NB4 (cell line): Measurements from ENCODE around the gene MARCHF4.
A peak's percentile ranks its signal among the peaks of the same experiment; 100 is the strongest.

Experiments used
- DNase-seq: peaks from one replicate; pipeline ENCODE4 v3.0.0; 2010; ENCODE audit warnings: low read depth
- H3K4me3 ChIP-seq: one replicate; pipeline ENCODE4 v1.5.1; 2011; ENCODE audit warnings: mild to moderate bottlenecking, low read depth, low read length, moderate library complexity
- MYC ChIP-seq: IDR thresholded peaks from 2 replicates; pipeline ENCODE4 v1.6.1; 2011; ENCODE audit warnings: low read depth, low read length
- POLR2A ChIP-seq: IDR thresholded peaks from 2 replicates; pipeline ENCODE4 v1.6.1; 2011; ENCODE audit warnings: mild to moderate bottlenecking; ENCODE audit not compliant: insufficient read length; ENCODE audit errors: extremely low read depth
- TF ChIP-seq, protein P1 (sequence below): IDR thresholded peaks from 2 replicates; pipeline ENCODE4 v1.6.1; 2011; ENCODE audit warnings: low read depth, low read length
- TF ChIP-seq, protein P2 (sequence below): IDR thresholded peaks from one replicate; pipeline ENCODE4 v1.5.1; 2012; ENCODE audit warnings: low read depth, low read length

MARCHF4 gene, protein sequence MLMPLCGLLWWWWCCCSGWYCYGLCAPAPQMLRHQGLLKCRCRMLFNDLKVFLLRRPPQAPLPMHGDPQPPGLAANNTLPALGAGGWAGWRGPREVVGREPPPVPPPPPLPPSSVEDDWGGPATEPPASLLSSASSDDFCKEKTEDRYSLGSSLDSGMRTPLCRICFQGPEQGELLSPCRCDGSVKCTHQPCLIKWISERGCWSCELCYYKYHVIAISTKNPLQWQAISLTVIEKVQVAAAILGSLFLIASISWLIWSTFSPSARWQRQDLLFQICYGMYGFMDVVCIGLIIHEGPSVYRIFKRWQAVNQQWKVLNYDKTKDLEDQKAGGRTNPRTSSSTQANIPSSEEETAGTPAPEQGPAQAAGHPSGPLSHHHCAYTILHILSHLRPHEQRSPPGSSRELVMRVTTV

DNA sequence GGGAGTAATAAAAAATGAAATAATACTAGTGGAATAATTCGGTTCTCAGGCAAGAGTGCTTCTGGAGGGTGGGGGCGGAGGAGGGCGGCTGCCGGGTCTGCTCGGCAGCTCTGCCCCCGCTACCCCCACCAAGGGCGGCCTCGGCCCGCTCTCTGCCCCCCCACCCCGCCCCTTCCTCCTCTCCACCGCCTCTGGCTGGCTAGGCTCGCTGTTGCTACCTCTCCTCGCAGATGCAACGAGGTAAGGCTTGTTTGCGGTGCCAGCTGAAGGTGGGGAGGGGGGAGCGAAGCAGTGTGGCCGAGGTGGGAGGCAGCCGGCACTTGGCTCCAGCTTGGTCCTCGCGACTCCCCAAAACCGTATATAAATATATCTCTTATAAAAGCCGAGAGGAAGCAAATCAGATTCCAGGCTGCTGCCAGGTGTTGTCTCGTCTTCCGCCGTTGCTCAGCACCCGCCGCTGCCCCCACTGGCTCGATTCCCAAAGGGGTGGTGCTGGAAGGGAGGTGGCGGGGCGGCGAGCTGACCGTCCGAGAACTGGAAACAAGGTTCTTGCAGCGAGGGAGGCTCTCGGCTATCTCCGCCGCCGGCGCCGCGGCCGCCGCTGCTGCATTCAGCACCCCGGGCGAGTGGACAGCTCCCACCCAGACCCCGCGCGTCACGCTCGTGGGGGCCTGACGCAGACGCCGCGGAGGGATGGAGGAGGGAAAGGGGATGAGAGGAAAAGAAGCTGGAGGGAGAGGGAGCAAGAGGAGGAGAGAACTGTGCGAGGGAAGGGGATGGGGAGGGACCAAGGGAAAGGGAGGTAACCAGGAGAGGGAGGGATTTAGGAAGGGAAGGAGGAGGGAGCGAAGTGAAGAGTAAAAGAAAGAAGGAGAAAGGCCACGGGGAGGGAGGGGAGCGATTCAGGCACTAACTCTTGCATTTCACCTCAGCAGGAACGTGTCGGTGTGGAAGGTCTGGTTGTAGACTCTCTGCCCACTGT is at the start of gene MARCHF4:
TSS of gene MARCHF4 (minus strand) at position 763 of the 982 bp plus-strand sequence. CDS start 2,223 bp downstream, outside the sequence.
- DNase-seq = peak; percentile 63
- TF ChIP-seq, protein P1, sequence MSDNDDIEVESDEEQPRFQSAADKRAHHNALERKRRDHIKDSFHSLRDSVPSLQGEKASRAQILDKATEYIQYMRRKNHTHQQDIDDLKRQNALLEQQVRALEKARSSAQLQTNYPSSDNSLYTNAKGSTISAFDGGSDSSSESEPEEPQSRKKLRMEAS = no peak
- TF ChIP-seq, protein P2, sequence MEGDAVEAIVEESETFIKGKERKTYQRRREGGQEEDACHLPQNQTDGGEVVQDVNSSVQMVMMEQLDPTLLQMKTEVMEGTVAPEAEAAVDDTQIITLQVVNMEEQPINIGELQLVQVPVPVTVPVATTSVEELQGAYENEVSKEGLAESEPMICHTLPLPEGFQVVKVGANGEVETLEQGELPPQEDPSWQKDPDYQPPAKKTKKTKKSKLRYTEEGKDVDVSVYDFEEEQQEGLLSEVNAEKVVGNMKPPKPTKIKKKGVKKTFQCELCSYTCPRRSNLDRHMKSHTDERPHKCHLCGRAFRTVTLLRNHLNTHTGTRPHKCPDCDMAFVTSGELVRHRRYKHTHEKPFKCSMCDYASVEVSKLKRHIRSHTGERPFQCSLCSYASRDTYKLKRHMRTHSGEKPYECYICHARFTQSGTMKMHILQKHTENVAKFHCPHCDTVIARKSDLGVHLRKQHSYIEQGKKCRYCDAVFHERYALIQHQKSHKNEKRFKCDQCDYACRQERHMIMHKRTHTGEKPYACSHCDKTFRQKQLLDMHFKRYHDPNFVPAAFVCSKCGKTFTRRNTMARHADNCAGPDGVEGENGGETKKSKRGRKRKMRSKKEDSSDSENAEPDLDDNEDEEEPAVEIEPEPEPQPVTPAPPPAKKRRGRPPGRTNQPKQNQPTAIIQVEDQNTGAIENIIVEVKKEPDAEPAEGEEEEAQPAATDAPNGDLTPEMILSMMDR = no peak
- no peak for TF ChIP-seq POLR2A
- TF ChIP-seq MYC = no peak
- H3K4me3 ChIP-seq = no peak within 1 kb of the TSS

DNA sequence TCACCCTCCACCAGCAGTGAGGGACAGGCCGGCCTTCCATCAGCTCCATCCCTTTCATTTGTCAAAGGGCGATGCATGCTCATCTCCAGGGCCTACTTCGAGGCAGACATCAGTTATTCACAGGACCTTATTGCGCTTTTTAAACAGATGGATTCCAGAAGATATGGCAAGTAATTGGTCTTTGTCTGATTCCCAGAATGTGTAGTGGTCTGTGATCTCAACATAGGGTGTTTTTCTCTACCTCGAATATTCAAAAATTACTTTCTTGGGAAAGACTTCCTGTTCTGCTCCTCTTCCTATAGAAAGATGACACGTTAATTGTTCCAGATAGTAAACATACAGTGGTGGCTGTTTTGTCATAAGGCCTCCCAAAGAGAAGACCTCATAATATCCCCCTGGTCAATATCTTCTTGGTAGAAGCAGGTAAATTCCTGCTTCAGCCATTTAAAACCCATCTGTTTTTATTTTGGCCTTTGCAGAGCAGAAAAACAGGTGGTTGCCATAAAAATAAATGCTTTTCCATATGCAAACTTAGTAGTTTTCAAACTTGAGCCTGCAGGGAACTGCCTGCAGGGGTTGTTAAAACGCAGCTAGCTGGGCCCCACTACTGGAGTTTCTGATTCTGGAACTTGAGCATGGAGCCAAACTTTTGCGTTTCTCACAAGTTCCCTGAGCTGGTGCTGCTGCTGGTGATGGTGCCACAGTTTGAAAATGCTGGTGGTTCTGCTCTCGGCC is 48.3 kb upstream of the MARCHF4 start:
- no peak for TF ChIP-seq MYC
- TF ChIP-seq, protein P2 = no peak
- no peak for TF ChIP-seq POLR2A
- TF ChIP-seq, protein P1 = no peak
- H3K4me3 ChIP-seq = no peak overlapping the region
- no peak for DNase-seq

DNA sequence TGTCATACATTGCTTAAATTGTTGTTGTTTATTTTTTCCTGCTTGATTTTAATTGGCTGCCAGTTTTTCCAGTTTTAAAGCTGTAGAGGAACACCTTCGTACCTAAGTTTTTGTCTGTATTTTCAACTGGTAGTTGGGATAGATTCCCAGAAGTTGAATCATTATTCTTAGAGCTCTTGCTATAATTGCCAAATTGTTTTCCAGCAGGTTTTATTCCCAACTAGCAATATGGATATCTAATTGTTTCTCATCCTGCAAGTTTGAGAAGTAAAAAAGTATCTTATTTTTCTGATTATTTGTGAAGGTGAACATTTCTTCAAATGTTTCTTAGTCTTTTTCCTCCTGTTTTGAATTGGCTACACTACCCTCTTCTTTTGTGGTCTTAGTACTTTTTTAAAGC is 46.7 kb upstream of the MARCHF4 start:
- no peak for DNase-seq
- H3K4me3 ChIP-seq = no peak overlapping the region
- TF ChIP-seq, protein P1 = no peak
- TF ChIP-seq POLR2A = no peak
- no peak for TF ChIP-seq MYC
- TF ChIP-seq, protein P2 = no peak

DNA sequence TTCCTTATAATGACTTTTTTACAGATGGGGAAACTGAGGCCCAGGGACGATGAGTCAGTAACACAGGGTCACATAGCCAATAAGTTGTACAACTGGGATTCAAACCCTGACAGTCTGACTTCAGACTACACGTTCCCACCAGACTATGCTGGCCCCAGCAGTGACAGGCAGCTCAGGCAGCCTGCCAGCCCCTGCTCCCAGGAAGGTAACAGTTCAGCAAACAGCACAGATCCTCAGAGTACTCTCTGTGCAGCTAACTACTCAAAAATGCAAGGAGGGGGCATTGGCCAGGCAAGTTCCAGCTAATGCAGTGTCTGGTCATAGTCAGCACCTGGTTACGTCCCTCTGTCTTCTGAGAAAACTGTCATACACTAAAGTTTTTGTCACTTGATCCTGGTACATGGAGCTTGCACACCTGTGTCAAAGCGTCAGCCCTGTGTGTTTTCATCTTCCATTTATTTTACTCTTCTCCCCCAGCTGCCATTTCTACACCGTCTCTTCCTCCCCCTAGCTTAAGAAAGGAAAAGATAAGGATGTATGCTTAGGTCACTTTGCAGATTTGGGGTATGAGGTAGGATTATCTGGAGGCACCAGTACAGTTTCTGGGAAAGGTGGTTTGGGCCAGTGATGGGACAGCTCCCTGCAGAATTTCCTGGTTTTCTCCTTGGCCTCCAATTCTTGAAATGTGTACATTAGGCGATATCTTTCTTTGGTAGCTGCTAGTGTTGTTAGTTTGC is 44.5 kb upstream of the MARCHF4 start:
- TF ChIP-seq POLR2A (no peak), MYC (no peak)
- TF ChIP-seq, protein P1 = no peak
- TF ChIP-seq, protein P2 = no peak
- no peak for DNase-seq
- H3K4me3 ChIP-seq = no peak overlapping the region
